Hepatocyte (in vitro differentiated cells): Measurements from ENCODE around the gene PFN3. TPM values are rescaled to one million over a fixed set of nuclear protein-coding genes. Genes with fewer than 3 reads are reported as not detected.
A peak's percentile ranks its signal among the peaks of the same experiment; 100 is the strongest.

Experiments
- DNase-seq: peaks from one replicate; pipeline ENCODE4 v3.0.0-alpha.2; 2016; ENCODE audit warnings: low spot score
- H2AFZ ChIP-seq: fragments of 200-600 bp; sonication (generic); 2 replicates; pipeline ENCODE4 v1.6.0; 2016; ENCODE audit warnings: antibody characterized with exemption, mild to moderate bottlenecking
- H3K27ac ChIP-seq: fragments of 200-600 bp; sonication (generic); 2 replicates; pipeline ENCODE4 v1.5.1; 2016; ENCODE audit warnings: mild to moderate bottlenecking
- H3K27me3 ChIP-seq: fragments of 200-600 bp; sonication (generic); 2 replicates; pipeline ENCODE4 v1.6.1; 2016
- H3K36me3 ChIP-seq: fragments of 200-600 bp; sonication (generic); replicated peaks from 2 replicates; pipeline ENCODE4 v1.5.1; 2016; ENCODE audit warnings: low read depth; ENCODE audit not compliant: insufficient read depth
- H3K4me1 ChIP-seq: fragments of 200-600 bp; sonication (generic); 2 replicates; pipeline ENCODE4 v1.5.1; 2016; ENCODE audit warnings: mild to moderate bottlenecking, moderate library complexity; ENCODE audit not compliant: insufficient read depth
- H3K4me2 ChIP-seq: fragments of 200-600 bp; sonication (generic); 2 replicates; pipeline ENCODE4 v1.6.0; 2016
- H3K4me3 ChIP-seq: fragments of 200-600 bp; sonication (generic); 2 replicates; pipeline ENCODE4 v1.5.1; 2016; ENCODE audit warnings: mild to moderate bottlenecking
- H3K79me2 ChIP-seq: fragments of 200-600 bp; sonication (generic); 2 replicates; pipeline ENCODE4 v1.6.0; 2017; ENCODE audit warnings: mild to moderate bottlenecking
- H3K9me2 ChIP-seq: fragments of 200-600 bp; sonication (generic); replicated peaks from 2 replicates; pipeline ENCODE4 v1.6.0; 2017; ENCODE audit warnings: mild to moderate bottlenecking; ENCODE audit not compliant: insufficient read depth
- H3K9me3 ChIP-seq: fragments of 200-600 bp; sonication (generic); 2 replicates; pipeline ENCODE4 v1.5.1; 2016; ENCODE audit warnings: low read depth, mild to moderate bottlenecking
- H4K20me1 ChIP-seq: fragments of 200-600 bp; sonication (generic); 2 replicates; pipeline ENCODE4 v1.6.0; 2016; ENCODE audit warnings: mild to moderate bottlenecking; ENCODE audit not compliant: insufficient read depth, poor library complexity, severe bottlenecking
- CTCF ChIP-seq: fragments of 200-600 bp; sonication (generic); IDR thresholded peaks from 2 replicates; pipeline ENCODE4 v1.5.1; 2016; ENCODE audit warnings: antibody characterized with exemption, mild to moderate bottlenecking; ENCODE audit not compliant: poor library complexity
- EZH2 ChIP-seq: fragments of 200-600 bp; sonication (generic); IDR thresholded peaks from 2 replicates; pipeline ENCODE4 v1.6.1; 2016; ENCODE audit warnings: antibody characterized with exemption, mild to moderate bottlenecking, borderline replicate concordance
- EZH2phosphoT487 ChIP-seq: fragments of 200-600 bp; sonication (generic); IDR thresholded peaks from one replicate; pipeline ENCODE4 v1.6.1; 2018; ENCODE audit warnings: antibody characterized with exemption, mild to moderate bottlenecking, low read depth, moderate library complexity; ENCODE audit not compliant: unreplicated experiment, severe bottlenecking
- WGBS: methylation state at CpG from one replicate; pipeline ENCODE4 v1.1.6; 2016; ENCODE audit warnings: low lambda C conversion rate; ENCODE audit errors: missing lambda C conversion rate; 5-methylcytosine and 5-hydroxymethylcytosine counted together
- polyA plus RNA-seq: library from polyadenylated mRNA; unstranded; fragments of >200 nt; fragmentation: Nextera tagmentation; extraction: Ambion mirVana; gene quantifications from 2 replicates; pipeline ENCODE4 v1.2.1, GENCODE V29; 2016
- total RNA-seq: library from RNA; depleted of rRNA; stranded (reverse); fragments of >200 nt; gene quantifications from 2 replicates; pipeline ENCODE4 v1.2.3, GENCODE V29; 2014

The PFN3 gene
- total and polyA plus RNA-seq, 2 experiments from 2014 or later = not detected

GRCh38 chr5:177447611-177448243 lies 47.3 kb upstream of the PFN3 start:
- no peak for TF ChIP-seq CTCF
- no peak for TF ChIP-seq EZH2
- TF ChIP-seq EZH2phosphoT487 = no peak
- Histone ChIP-seq H3K4me3 (no peak overlapping the region), H3K4me2 (peak overlapping the region; percentile 100), H3K79me2 (no peaks in the 10 kb centered on the region), H3K9me3 (no peaks in the 10 kb centered on the region), H3K27ac (no peak overlapping the region), H3K9me2 (no peaks in the 10 kb centered on the region), H3K4me1 (peaks cover 13% of the 10 kb centered on the region), H4K20me1 (no peaks in the 10 kb centered on the region), H3K36me3 (no peaks in the 10 kb centered on the region), H2AFZ (no peak overlapping the region), H3K27me3 (peaks cover 3% of the 10 kb centered on the region)
- DNase-seq = peak; percentile 60
- WGBS = 23% methylated on average over 23 of the region's 23 CpGs

- peaks cover 3% of the 10 kb centered on the region for H3K27me3 ChIP-seq
- 2% methylated on average over 6 of the region's 52 CpGs for WGBS
- H3K79me2 ChIP-seq = no peaks in the 10 kb centered on the region
- H3K4me1 ChIP-seq = peaks cover 13% of the 10 kb centered on the region
- no peaks in the 10 kb centered on the region for H3K36me3 ChIP-seq
- no peaks in the 10 kb centered on the region for H3K9me3 ChIP-seq
- DNase-seq = peak; percentile 83
- peak overlapping the region; percentile 97 for H3K4me3 ChIP-seq
- no peaks in the 10 kb centered on the region for H3K9me2 ChIP-seq
- no peak overlapping the region for H2AFZ ChIP-seq
- no peak for TF ChIP-seq EZH2phosphoT487
- no peak for TF ChIP-seq CTCF
- no peak for TF ChIP-seq EZH2
- H3K4me2 ChIP-seq = peak overlapping the region; percentile 100
- no peak overlapping the region for H3K27ac ChIP-seq
- no peaks in the 10 kb centered on the region for H4K20me1 ChIP-seq
Observed at GRCh38 chr5:177447066-177447610, 46.7 kb upstream of the PFN3 start.

- H3K36me3 ChIP-seq = no peaks in the 10 kb centered on the region
- no peak within 1 kb of the TSS for H3K27ac ChIP-seq
- H3K9me2 ChIP-seq = no peaks in the 10 kb centered on the region
- peaks cover 13% of the 10 kb centered on the region for H3K4me1 ChIP-seq
- no peaks in the 10 kb centered on the region for H3K9me3 ChIP-seq
- H2AFZ ChIP-seq = peak within 1 kb of the TSS; percentile 74
- no peak for TF ChIP-seq CTCF
- TF ChIP-seq EZH2phosphoT487 = no peak
- TF ChIP-seq EZH2 = no peak
- peak within 1 kb of the TSS; percentile 100 for H3K4me2 ChIP-seq
- H4K20me1 ChIP-seq = no peaks in the 10 kb centered on the region
- peaks cover 3% of the 10 kb centered on the region for H3K27me3 ChIP-seq
- WGBS = 2% methylated on average over 60 of the region's 89 CpGs
- peak within 1 kb of the TSS; percentile 97 for H3K4me3 ChIP-seq
- peak; percentile 82 for DNase-seq
- H3K79me2 ChIP-seq = no peaks in the 10 kb centered on the region
Observed at GRCh38 chr5:177446200-177447065, 46.0 kb upstream of the PFN3 start, which contains the start of gene PRR7. TSS of gene PRR7 (plus strand) at chr5:177446814. CDS start at chr5:177455068, 8,254 bp downstream.
